Measurements from ENCODE around the gene TTLL8.

Gene TTLL8

DNA sequence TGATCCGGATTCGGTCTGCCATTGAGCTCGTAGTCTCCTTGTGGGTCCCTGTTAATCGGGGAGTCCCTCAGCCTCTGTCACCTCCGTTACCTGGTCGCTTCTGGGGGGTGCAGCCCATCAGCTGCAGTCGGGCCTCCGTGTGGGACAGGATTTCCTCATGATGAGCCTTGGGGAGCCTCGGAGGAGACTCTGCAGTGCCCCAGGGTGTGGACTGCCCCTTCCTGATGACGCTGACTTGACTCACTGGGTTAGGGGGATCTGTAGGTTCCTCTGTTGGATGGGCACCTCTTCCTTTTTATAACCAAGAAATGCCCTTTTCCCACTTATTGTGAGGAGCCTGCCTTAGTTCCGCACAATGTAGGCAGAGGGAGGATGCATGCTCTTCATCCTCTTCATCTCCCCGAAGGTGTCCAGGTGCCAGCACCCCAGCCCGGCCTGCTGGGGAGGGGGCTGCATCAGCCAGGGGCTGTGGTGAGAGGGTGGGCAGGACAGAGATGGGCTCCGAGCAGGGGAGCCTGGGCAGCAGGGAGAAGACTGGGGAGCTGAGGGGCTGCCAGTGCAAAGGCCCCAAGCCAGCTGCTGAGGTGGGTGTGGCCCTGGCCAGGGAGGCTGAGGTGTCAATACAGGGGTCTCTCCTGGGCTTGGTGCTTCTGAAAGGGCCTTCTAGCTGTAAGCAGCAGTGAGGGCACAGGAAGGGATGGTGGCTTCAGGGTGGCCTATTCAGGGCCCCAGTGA, 13.5 kb upstream of the TTLL8 start:
- Histone ChIP-seq H3K4me2 (ENCODE audit: low read depth, low read length, poor library complexity, severe bottlenecking) (no peak overlapping the region), H3K9me2 (replicated peaks; ENCODE audit: low read depth, low read length) (no peaks in the 10 kb centered on the region), H3K9ac (ENCODE audit: low read depth, low read length, poor library complexity, severe bottlenecking) (no peak overlapping the region), H4K20me1 (ENCODE audit: insufficient read depth, low read length, poor library complexity, severe bottlenecking) (no peaks in the 10 kb centered on the region), H3K27me3 (ENCODE audit: insufficient read depth, low read length, poor library complexity, severe bottlenecking) (no peaks in the 10 kb centered on the region), H3K9me3 (ENCODE audit: insufficient read depth, low read depth, low read length) (no peaks in the 10 kb centered on the region), H3K79me2 (ENCODE audit: insufficient read depth, low read length) (no peaks in the 10 kb centered on the region), H3K36me3 (ENCODE audit: insufficient read depth, low read length) (no peaks in the 10 kb centered on the region), H3K4me1 (ENCODE audit: insufficient read depth, low read length, poor library complexity, severe bottlenecking) (no peaks in the 10 kb centered on the region), H3F3A (ENCODE audit: low read depth) (no peaks in the 10 kb centered on the region), H2AFZ (ENCODE audit: low read length) (no peak overlapping the region), H3K4me3 (ENCODE audit: low read length, poor library complexity, severe bottlenecking) (no peak overlapping the region)
- TF ChIP-seq, protein P1, sequence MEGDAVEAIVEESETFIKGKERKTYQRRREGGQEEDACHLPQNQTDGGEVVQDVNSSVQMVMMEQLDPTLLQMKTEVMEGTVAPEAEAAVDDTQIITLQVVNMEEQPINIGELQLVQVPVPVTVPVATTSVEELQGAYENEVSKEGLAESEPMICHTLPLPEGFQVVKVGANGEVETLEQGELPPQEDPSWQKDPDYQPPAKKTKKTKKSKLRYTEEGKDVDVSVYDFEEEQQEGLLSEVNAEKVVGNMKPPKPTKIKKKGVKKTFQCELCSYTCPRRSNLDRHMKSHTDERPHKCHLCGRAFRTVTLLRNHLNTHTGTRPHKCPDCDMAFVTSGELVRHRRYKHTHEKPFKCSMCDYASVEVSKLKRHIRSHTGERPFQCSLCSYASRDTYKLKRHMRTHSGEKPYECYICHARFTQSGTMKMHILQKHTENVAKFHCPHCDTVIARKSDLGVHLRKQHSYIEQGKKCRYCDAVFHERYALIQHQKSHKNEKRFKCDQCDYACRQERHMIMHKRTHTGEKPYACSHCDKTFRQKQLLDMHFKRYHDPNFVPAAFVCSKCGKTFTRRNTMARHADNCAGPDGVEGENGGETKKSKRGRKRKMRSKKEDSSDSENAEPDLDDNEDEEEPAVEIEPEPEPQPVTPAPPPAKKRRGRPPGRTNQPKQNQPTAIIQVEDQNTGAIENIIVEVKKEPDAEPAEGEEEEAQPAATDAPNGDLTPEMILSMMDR (conservative IDR thresholded peaks at IDR 0.05; ENCODE audit: low read length) = no peak
- TF ChIP-seq EZH2phosphoT487 (IDR thresholded peaks at IDR 0.05; ENCODE audit: borderline replicate concordance) = no peak

DNA sequence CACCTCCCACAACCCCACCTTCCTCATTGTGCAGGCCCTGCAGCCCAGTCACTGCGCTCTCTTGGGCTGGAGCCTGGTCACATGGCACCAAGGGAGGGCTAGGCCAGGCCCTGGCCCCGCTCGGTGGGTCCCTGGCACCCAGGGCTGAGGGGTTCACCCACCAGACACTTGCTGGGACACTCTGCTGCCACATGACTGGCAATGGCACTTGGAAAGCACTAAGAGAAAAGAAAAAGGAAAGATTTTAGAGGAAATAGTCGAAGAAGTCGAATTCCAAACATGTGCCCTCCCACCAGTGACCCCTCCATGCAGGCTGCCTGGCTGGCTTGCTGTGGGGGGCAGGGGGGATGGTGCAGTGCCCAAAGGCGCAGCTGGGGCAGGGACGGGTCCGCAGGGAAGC, 12.3 kb upstream of the TTLL8 start:
- TF ChIP-seq EZH2phosphoT487 (IDR thresholded peaks at IDR 0.05; ENCODE audit: borderline replicate concordance) = no peak
- TF ChIP-seq, protein P1 (conservative IDR thresholded peaks at IDR 0.05; ENCODE audit: low read length) = no peak
- no peak overlapping the region for H3K4me3 ChIP-seq (ENCODE audit: low read length, poor library complexity, severe bottlenecking)
- H3K4me2 ChIP-seq (ENCODE audit: low read depth, low read length, poor library complexity, severe bottlenecking) = no peak overlapping the region

DNA sequence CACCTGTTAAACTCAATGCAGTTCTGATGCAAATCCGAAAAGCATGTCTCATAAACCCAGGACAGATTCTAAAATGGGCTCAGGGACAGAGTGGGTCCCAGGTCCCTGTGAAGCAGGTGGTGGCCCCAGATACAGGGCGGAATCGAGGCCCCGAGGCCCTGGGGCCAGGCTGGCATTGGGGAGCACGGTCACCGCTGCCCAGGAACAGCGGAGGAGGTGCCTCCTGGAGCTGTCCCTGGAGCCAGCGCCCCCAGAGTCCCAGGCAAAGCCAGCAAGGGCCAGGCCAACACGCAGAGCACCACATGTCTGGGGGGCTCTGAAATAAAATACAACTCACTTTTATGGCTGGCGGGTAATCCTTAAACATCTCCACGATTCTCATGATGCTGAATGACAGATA, 10.0 kb upstream of the TTLL8 start:
- H3K9me3 ChIP-seq (ENCODE audit: insufficient read depth, low read depth, low read length) = no peaks in the 10 kb centered on the region
- H4K20me1 ChIP-seq (ENCODE audit: insufficient read depth, low read length, poor library complexity, severe bottlenecking) = no peaks in the 10 kb centered on the region
- H3K4me3 ChIP-seq (ENCODE audit: low read length, poor library complexity, severe bottlenecking) = no peak overlapping the region
- no peaks in the 10 kb centered on the region for H3K9me2 ChIP-seq (replicated peaks; ENCODE audit: low read depth, low read length)
- no peaks in the 10 kb centered on the region for H3F3A ChIP-seq (ENCODE audit: low read depth)
- TF ChIP-seq, protein P1 (conservative IDR thresholded peaks at IDR 0.05; ENCODE audit: low read length) = no peak
- TF ChIP-seq EZH2phosphoT487 (IDR thresholded peaks at IDR 0.05; ENCODE audit: borderline replicate concordance) = no peak
- no peaks in the 10 kb centered on the region for H3K4me1 ChIP-seq (ENCODE audit: insufficient read depth, low read length, poor library complexity, severe bottlenecking)
- H2AFZ ChIP-seq (ENCODE audit: low read length) = no peak overlapping the region
- H3K79me2 ChIP-seq (ENCODE audit: insufficient read depth, low read length) = no peaks in the 10 kb centered on the region
- H3K9ac ChIP-seq (ENCODE audit: low read depth, low read length, poor library complexity, severe bottlenecking) = no peak overlapping the region
- H3K4me2 ChIP-seq (ENCODE audit: low read depth, low read length, poor library complexity, severe bottlenecking) = no peak overlapping the region
- no peaks in the 10 kb centered on the region for H3K27me3 ChIP-seq (ENCODE audit: insufficient read depth, low read length, poor library complexity, severe bottlenecking)
- no peaks in the 10 kb centered on the region for H3K36me3 ChIP-seq (ENCODE audit: insufficient read depth, low read length)

More for the DNA sequence above, 12.3 kb upstream of the TTLL8 start:
- no peaks in the 10 kb centered on the region for H3K27me3 ChIP-seq (ENCODE audit: insufficient read depth, low read length, poor library complexity, severe bottlenecking)
- H3K36me3 ChIP-seq (ENCODE audit: insufficient read depth, low read length) = no peaks in the 10 kb centered on the region
- H3K4me1 ChIP-seq (ENCODE audit: insufficient read depth, low read length, poor library complexity, severe bottlenecking) = no peaks in the 10 kb centered on the region
- no peaks in the 10 kb centered on the region for H3F3A ChIP-seq (ENCODE audit: low read depth)
- no peaks in the 10 kb centered on the region for H3K79me2 ChIP-seq (ENCODE audit: insufficient read depth, low read length)
- no peaks in the 10 kb centered on the region for H4K20me1 ChIP-seq (ENCODE audit: insufficient read depth, low read length, poor library complexity, severe bottlenecking)
- H3K9me2 ChIP-seq (replicated peaks; ENCODE audit: low read depth, low read length) = no peaks in the 10 kb centered on the region
- H3K9ac ChIP-seq (ENCODE audit: low read depth, low read length, poor library complexity, severe bottlenecking) = no peak overlapping the region
- H2AFZ ChIP-seq (ENCODE audit: low read length) = no peak overlapping the region
- no peaks in the 10 kb centered on the region for H3K9me3 ChIP-seq (ENCODE audit: insufficient read depth, low read depth, low read length)

Measured in Loucy (cell line).